SU-DHL-6 (cell line): Measurements from ENCODE around the gene CC2D1B.

ENCODE experiments used
- H2AFZ ChIP-seq: fragments of 200-600 bp; sonication (generic); 2 replicates; pipeline ENCODE4 v1.6.1; 2014; ENCODE audit warnings: low read depth, mild to moderate bottlenecking, moderate library complexity, mixed read lengths, antibody characterized with exemption, low read length; ENCODE audit not compliant: severe bottlenecking
- H3F3A ChIP-seq: fragments of 200-600 bp; shearing (Covaris generic); 2 replicates; pipeline ENCODE4 v1.6.0; 2016; ENCODE audit warnings: antibody characterized with exemption, mild to moderate bottlenecking; ENCODE audit not compliant: insufficient read depth
- H3K27ac ChIP-seq: fragments of 200-600 bp; sonication (generic); 2 replicates; pipeline ENCODE4 v1.5.1; 2016; ENCODE audit warnings: low read depth, mild to moderate bottlenecking, low read length, moderate library complexity, mixed read lengths
- H3K27me3 ChIP-seq: fragments of 200-600 bp; sonication (generic), shearing (Covaris generic); 2 replicates; pipeline ENCODE4 v1.6.0; 2014; ENCODE audit warnings: mild to moderate bottlenecking, low read length
- H3K36me3 ChIP-seq: fragments of 200-600 bp; sonication (generic); 2 replicates; pipeline ENCODE4 v1.6.1; 2014; ENCODE audit warnings: mild to moderate bottlenecking, low read length, mixed read lengths
- H3K4me2 ChIP-seq: fragments of 300-600, 200-600 bp; shearing (Covaris generic), sonication (generic); 2 replicates; pipeline ENCODE4 v1.6.0; 2014; ENCODE audit warnings: low read length, low read depth, mild to moderate bottlenecking; ENCODE audit not compliant: poor library complexity, severe bottlenecking
- H3K4me3 ChIP-seq: fragments of 200-600 bp; sonication (generic); 2 replicates; pipeline ENCODE4 v1.5.1; 2014; ENCODE audit warnings: antibody characterized with exemption, low read length, mild to moderate bottlenecking, mixed read lengths; ENCODE audit not compliant: insufficient read depth, poor library complexity, severe bottlenecking
- H3K79me2 ChIP-seq: fragments of 200-600 bp; sonication (generic); 2 replicates; pipeline ENCODE4 v1.6.1; 2014; ENCODE audit warnings: mild to moderate bottlenecking, low read length, moderate library complexity; ENCODE audit not compliant: insufficient read depth
- H3K9ac ChIP-seq: fragments of 200-600 bp; sonication (generic); 2 replicates; pipeline ENCODE4 v1.7.0; 2014; ENCODE audit warnings: mild to moderate bottlenecking, low read length
- H3K9me2 ChIP-seq: fragments of 200-600 bp; sonication (generic); replicated peaks from 2 replicates; pipeline ENCODE4 v1.6.1; 2014; ENCODE audit warnings: low read length; ENCODE audit not compliant: insufficient read depth
- H3K9me3 ChIP-seq: fragments of 200-600 bp; sonication (generic); 2 replicates; pipeline ENCODE4 v1.6.1; 2014; ENCODE audit warnings: low read length, mixed read lengths; ENCODE audit not compliant: insufficient read depth
- H4K20me1 ChIP-seq: fragments of 200-600 bp; sonication (generic); 2 replicates; pipeline ENCODE4 v1.6.1; 2014; ENCODE audit warnings: low read depth, mild to moderate bottlenecking, antibody characterized with exemption, low read length, moderate library complexity, mixed read lengths
- EZH2phosphoT487 ChIP-seq: fragments of 200-600 bp; sonication (generic), shearing (Covaris generic); conservative IDR thresholded peaks from 2 replicates; pipeline ENCODE4 v1.6.1; 2018; ENCODE audit warnings: mild to moderate bottlenecking, antibody characterized with exemption, low read length, moderate library complexity, mixed read lengths
- TF ChIP-seq, protein P1 (sequence below): fragments of 200-600 bp; sonication (generic); IDR thresholded peaks from one replicate; pipeline ENCODE4 v1.5.1; 2017; ENCODE audit warnings: antibody characterized with exemption, mild to moderate bottlenecking, low read length, moderate library complexity; ENCODE audit not compliant: insufficient read depth, poor library complexity, severe bottlenecking

CC2D1B gene

DNA sequence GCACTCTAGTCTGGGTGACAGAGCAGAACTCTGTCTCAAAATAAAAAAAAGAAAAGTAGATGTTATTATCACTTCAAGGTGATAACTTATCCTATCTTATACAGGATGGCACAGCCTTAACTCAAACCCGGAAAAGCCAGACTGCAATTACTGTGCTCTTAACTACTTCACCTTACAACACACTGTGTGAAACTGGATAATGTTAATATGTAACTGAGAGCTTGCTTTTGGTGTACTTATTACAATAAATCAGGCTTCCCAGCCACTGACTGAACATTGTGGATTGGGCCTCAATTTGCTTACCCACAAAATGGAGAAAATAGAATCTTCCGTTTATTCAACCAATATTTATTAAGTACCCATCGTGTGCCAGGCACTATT, 36.8 kb upstream of the CC2D1B start:
- Histone ChIP-seq H3K79me2 (peaks cover 70% of the 10 kb centered on the region), H4K20me1 (no peaks in the 10 kb centered on the region), H3F3A (peaks cover 9% of the 10 kb centered on the region; the same call in 1 of the 2 replicates), H3K9ac (peak overlapping the region; percentile 85), H2AFZ (no peak overlapping the region), H3K4me3 (peak overlapping the region; percentile 89), H3K4me2 (peak overlapping the region; percentile 84), H3K27ac (peak overlapping the region; percentile 78), H3K27me3 (no peaks in the 10 kb centered on the region), H3K9me2 (no peaks in the 10 kb centered on the region), H3K9me3 (no peaks in the 10 kb centered on the region), H3K36me3 (peaks cover 26% of the 10 kb centered on the region)
- TF ChIP-seq, protein P1, sequence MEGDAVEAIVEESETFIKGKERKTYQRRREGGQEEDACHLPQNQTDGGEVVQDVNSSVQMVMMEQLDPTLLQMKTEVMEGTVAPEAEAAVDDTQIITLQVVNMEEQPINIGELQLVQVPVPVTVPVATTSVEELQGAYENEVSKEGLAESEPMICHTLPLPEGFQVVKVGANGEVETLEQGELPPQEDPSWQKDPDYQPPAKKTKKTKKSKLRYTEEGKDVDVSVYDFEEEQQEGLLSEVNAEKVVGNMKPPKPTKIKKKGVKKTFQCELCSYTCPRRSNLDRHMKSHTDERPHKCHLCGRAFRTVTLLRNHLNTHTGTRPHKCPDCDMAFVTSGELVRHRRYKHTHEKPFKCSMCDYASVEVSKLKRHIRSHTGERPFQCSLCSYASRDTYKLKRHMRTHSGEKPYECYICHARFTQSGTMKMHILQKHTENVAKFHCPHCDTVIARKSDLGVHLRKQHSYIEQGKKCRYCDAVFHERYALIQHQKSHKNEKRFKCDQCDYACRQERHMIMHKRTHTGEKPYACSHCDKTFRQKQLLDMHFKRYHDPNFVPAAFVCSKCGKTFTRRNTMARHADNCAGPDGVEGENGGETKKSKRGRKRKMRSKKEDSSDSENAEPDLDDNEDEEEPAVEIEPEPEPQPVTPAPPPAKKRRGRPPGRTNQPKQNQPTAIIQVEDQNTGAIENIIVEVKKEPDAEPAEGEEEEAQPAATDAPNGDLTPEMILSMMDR: no peak
- no peak for TF ChIP-seq EZH2phosphoT487

DNA sequence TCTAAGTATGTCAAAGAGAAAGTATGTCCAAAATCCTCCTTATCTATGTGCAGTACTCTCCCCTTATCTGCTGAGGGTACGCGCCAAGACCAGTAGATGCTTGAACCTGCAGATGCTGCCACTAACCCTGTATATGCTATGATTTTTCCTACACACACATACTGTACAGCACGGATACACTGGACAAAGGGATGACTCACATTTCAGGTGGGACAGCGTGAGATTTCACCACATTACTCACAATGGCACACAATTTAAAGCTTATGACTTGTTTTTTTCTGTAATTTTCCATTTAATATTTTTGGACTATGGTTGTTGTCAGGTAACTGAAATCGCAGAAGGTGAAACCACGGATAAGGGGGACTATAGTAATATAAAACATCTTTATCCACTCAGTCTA, 34.1 kb upstream of the CC2D1B start:
- Histone ChIP-seq H3K4me2 (no peak overlapping the region), H3F3A (peaks cover 5% of the 10 kb centered on the region; the same call in 1 of the 2 replicates), H2AFZ (no peak overlapping the region), H3K9me2 (no peaks in the 10 kb centered on the region), H4K20me1 (0 out of 2 replicates have a peak, but pooled peaks cover under 1% of the 10 kb centered on the region), H3K79me2 (peaks cover 49% of the 10 kb centered on the region), H3K27ac (no peak overlapping the region), H3K9ac (no peak overlapping the region), H3K27me3 (no peaks in the 10 kb centered on the region), H3K9me3 (no peaks in the 10 kb centered on the region), H3K36me3 (peaks cover 28% of the 10 kb centered on the region), H3K4me3 (no peak overlapping the region)
- no peak for TF ChIP-seq EZH2phosphoT487
- TF ChIP-seq, protein P1: no peak

DNA sequence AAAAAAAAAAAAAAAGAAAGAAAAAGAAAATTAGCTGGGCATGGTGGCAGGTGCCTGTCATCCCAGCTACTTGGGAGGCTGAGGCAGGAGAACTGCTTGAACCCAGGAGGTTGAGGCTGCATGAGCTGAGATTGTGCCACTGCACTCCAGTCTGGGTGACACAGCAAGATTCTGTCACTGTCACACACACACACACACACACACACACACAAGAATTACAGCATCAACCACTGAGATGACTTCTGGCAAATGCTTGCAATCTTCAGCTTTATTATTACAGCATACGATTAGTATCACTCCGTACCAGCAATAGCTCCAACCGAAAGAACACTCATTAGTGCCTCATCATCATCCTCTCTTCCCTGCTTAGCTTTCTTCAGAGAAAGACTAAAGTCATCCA, 33.6 kb upstream of the CC2D1B start:
- peaks cover 32% of the 10 kb centered on the region for H3K36me3 ChIP-seq
- TF ChIP-seq, protein P1: no peak
- no peak for TF ChIP-seq EZH2phosphoT487
- no peaks in the 10 kb centered on the region for H3K9me3 ChIP-seq
- H4K20me1 ChIP-seq: 0 out of 2 replicates have a peak, but pooled peaks cover 3% of the 10 kb centered on the region
- no peaks in the 10 kb centered on the region for H3K9me2 ChIP-seq
- H3K27ac ChIP-seq: no peak overlapping the region
- H3K4me3 ChIP-seq: no peak overlapping the region
- H3K9ac ChIP-seq: no peak overlapping the region
- H2AFZ ChIP-seq: no peak overlapping the region
- H3K27me3 ChIP-seq: no peaks in the 10 kb centered on the region
- H3K4me2 ChIP-seq: no peak overlapping the region
- H3K79me2 ChIP-seq: peaks cover 47% of the 10 kb centered on the region
- 0 out of 2 replicates have a peak, but pooled peaks cover 5% of the 10 kb centered on the region for H3F3A ChIP-seq
